ENCODE results near the gene ARHGAP6.

ARHGAP6 gene

GRCh38 chrX:11298600-11298999 is 367.1 kb downstream of the ARHGAP6 start:
- no peak for DNase-seq
- Histone ChIP-seq H3K27me3 (no peaks in the 10 kb centered on the region), H3K9me3 (no peaks in the 10 kb centered on the region), H3K27ac (no peak overlapping the region), H3K4me3 (no peak overlapping the region), H3K36me3 (no peaks in the 10 kb centered on the region), H3K4me1 (no peaks in the 10 kb centered on the region)
- intact Hi-C loops (cut with DNase I; ENCODE audit: low total_unique reads) = no loop called here
- TF ChIP-seq CTCF (IDR thresholded peaks at IDR 0.05) = no peak

DNA sequence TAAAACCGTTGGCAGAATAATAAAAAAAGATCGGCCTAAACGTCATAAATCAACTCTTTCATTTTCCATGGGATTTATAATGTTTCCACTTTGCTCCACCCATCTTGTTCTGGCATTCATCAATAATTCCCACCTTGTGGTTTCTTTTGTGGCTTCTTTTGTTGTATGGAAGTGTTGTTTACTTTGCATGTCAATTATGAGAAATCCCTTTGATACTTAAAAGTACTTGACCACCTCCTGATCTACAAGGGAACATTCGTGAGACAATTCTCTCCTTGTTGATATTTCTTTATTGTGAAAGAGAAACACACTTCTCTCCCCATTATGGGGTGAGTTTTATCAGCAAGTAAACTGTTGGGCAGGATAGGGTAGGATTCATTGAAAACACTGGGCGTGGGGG is 369.7 kb downstream of the ARHGAP6 start:
- H3K9me3 ChIP-seq = no peaks in the 10 kb centered on the region
- TF ChIP-seq CTCF (IDR thresholded peaks at IDR 0.05) = no peak
- H3K27me3 ChIP-seq = no peaks in the 10 kb centered on the region
- no peaks in the 10 kb centered on the region for H3K4me1 ChIP-seq
- DNase-seq = no peak
- no peak overlapping the region for H3K4me3 ChIP-seq
- H3K36me3 ChIP-seq = no peaks in the 10 kb centered on the region
- no peak overlapping the region for H3K27ac ChIP-seq
- intact Hi-C loops (cut with DNase I; ENCODE audit: low total_unique reads) = no loop called here

DNA sequence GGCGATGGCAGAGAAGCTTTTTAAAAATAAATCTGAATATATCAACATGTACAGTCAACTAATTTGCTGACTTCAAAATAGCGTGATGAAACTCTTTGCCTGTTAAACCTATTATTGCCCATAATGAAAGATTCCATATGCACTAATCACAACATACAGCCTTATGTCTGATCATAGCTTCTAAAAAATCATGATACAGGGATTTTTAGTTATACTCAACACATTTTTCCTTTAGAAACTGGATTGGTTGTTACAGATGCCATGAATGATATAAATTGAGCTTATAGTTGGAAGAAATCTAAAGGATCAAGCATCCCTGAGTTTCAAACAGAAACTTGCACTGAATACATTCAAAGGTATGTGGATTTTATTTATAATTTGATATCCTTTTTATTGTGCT is 372.6 kb downstream of the ARHGAP6 start, which contains the start of gene AMELX:
Gene AMELX (plus strand): TSS at position 301 of the 400 bp plus-strand sequence. CDS start 1,376 bp downstream, outside the sequence.
- no peak within 1 kb of the TSS for H3K27ac ChIP-seq
- no peak within 1 kb of the TSS for H3K4me3 ChIP-seq
- no peaks in the 10 kb centered on the region for H3K27me3 ChIP-seq
- H3K4me1 ChIP-seq = no peaks in the 10 kb centered on the region
- intact Hi-C loops (cut with DNase I; ENCODE audit: low total_unique reads) = no loop called here
- no peaks in the 10 kb centered on the region for H3K36me3 ChIP-seq
- no peak for TF ChIP-seq CTCF (IDR thresholded peaks at IDR 0.05)
- no peaks in the 10 kb centered on the region for H3K9me3 ChIP-seq
- no peak for DNase-seq

- intact Hi-C loops (cut with DNase I; ENCODE audit: low total_unique reads) = no loop called here
Measured at GRCh38 chrX:11290416-11291102, 375.2 kb downstream of the ARHGAP6 start.

GRCh38 chrX:11287505-11287904 is 378.2 kb downstream of the ARHGAP6 start:
- Histone ChIP-seq H3K4me3 (no peak overlapping the region), H3K36me3 (no peaks in the 10 kb centered on the region), H3K9me3 (no peaks in the 10 kb centered on the region), H3K4me1 (no peaks in the 10 kb centered on the region), H3K27ac (no peak overlapping the region), H3K27me3 (no peaks in the 10 kb centered on the region)
- intact Hi-C loops (cut with DNase I; ENCODE audit: low total_unique reads) = no loop called here
- DNase-seq = no peak
- no peak for TF ChIP-seq CTCF (IDR thresholded peaks at IDR 0.05)

More at GRCh38 chrX:11290416-11291102, 375.2 kb downstream of the ARHGAP6 start:
- Histone ChIP-seq H3K36me3 (no peaks in the 10 kb centered on the region), H3K27me3 (no peaks in the 10 kb centered on the region), H3K4me1 (no peaks in the 10 kb centered on the region), H3K9me3 (no peaks in the 10 kb centered on the region), H3K4me3 (no peak overlapping the region), H3K27ac (no peak overlapping the region)
- DNase-seq = no peak
- TF ChIP-seq CTCF (IDR thresholded peaks at IDR 0.05) = no peak
